Gastroesophageal sphincter (tissue), 4 donors: ENCODE results near the gene EEFSEC. TPM values are rescaled to one million over a fixed set of nuclear protein-coding genes. Genes with fewer than 3 reads are reported as not detected.

Experiments used
- ATAC-seq: fragments of 150-250 bp; one replicate; pipeline ENCODE4 v1.9.1; 2016; ENCODE audit warnings: mild to moderate bottlenecking, moderate library complexity
- H3K27ac ChIP-seq, 4 donors: fragments of 200-600 bp; sonication (generic) in 3 of 4; 1 replicate in 3 of 4; 2 replicates in 1 of 4; pipeline ENCODE4 v1.5.1; 2016 to 2019
- H3K27me3 ChIP-seq: fragments of 200-600 bp; sonication (generic); one replicate; pipeline ENCODE4 v1.5.1; 2019
- H3K36me3 ChIP-seq, 2 donors: fragments of 200-600 bp; sonication (generic); one replicate each; pipeline ENCODE4 v1.5.1; 2019; ENCODE audit warnings: control low read depth in 1 of 2
- H3K4me1 ChIP-seq, 3 donors: fragments of 200-600 bp; sonication (generic); 1 replicate in 2 of 3; 2 replicates in 1 of 3; pipeline ENCODE4 v1.5.1; 2016 to 2019; ENCODE audit warnings: control low read depth in 2 of 3
- H3K4me3 ChIP-seq, 2 donors: fragments of 200-600 bp; sonication (generic); one replicate each; pipeline ENCODE4 v1.5.1; 2019; ENCODE audit warnings: mild to moderate bottlenecking in 1 of 2, moderate library complexity in 1 of 2
- H3K9me3 ChIP-seq, 3 donors: fragments of 200-600 bp; sonication (generic); one replicate each; pipeline ENCODE4 v1.5.1; 2017 to 2019; ENCODE audit warnings: control low read depth in 2 of 3
- CTCF ChIP-seq, 4 experiments: fragments of 200-600 bp in 2 of 4; fragments of 450-650 bp in 2 of 4; sonication (generic) in 1 of 4; IDR thresholded peaks; one replicate each; pipeline ENCODE4 v1.5.1; 2017 to 2019; ENCODE audit warnings: antibody characterized with exemption in 4 of 4, mild to moderate bottlenecking in 2 of 4, moderate library complexity in 2 of 4
- EP300 ChIP-seq: sonication (generic); formaldehyde crosslinking; IDR thresholded peaks from one replicate; pipeline ENCODE4 v1.6.1; 2017; ENCODE audit warnings: antibody characterized with exemption, mild to moderate bottlenecking
- POLR2A ChIP-seq, 2 donors: fragments of 450-650 bp; IDR thresholded peaks; one replicate each; pipeline ENCODE4 v1.6.1; 2017; ENCODE audit warnings: antibody characterized with exemption in 2 of 2, mild to moderate bottlenecking in 2 of 2, moderate library complexity in 1 of 2
- POLR2AphosphoS5 ChIP-seq: sonication (generic); formaldehyde crosslinking; IDR thresholded peaks from one replicate; pipeline ENCODE4 v1.6.1; 2017; ENCODE audit warnings: antibody characterized with exemption
- WGBS, 2 donors: methylation state at CpG; one replicate each; pipeline ENCODE4 v1.1.5; 2018; ENCODE audit warnings: low coverage in 1 of 2; 5-methylcytosine and 5-hydroxymethylcytosine counted together
- total RNA-seq, 4 donors: library from RNA; depleted of rRNA; stranded (reverse); fragments of >200 nt; gene quantifications; one replicate each; pipeline ENCODE4 v1.1.0, GENCODE V29; 2016

Gene EEFSEC
- total RNA-seq, 4 donors from 2014 or later, result 5.8 to 16.5 (median 11.4) TPM

GRCh38 chr3:128347282-128347681 is 194.0 kb downstream of the EEFSEC start:
- TF ChIP-seq POLR2AphosphoS5 (no peak), POLR2A (IDR thresholded peaks at IDR 0.05) (no peak)
- H3K27ac ChIP-seq, result no peak overlapping the region
- H3K9me3 ChIP-seq, result no peaks in the 10 kb centered on the region
- H3K4me3 ChIP-seq, result no peak overlapping the region
- ATAC-seq, result no peak
- H3K4me1 ChIP-seq, result no peaks in the 10 kb centered on the region
- no peaks in the 10 kb centered on the region for H3K27me3 ChIP-seq
- peaks cover 0 to 9% of the 10 kb centered on the region in 2 donors for H3K36me3 ChIP-seq

GRCh38 chr3:128348075-128348474 is 194.8 kb downstream of the EEFSEC start:
- Histone ChIP-seq H3K36me3 (peaks cover 0 to 1% of the 10 kb centered on the region in 2 donors), H3K9me3 (no peaks in the 10 kb centered on the region), H3K27ac (no peak overlapping the region), H3K4me1 (no peaks in the 10 kb centered on the region), H3K27me3 (no peaks in the 10 kb centered on the region), H3K4me3 (no peak overlapping the region)
- TF ChIP-seq POLR2A (IDR thresholded peaks at IDR 0.05) (no peak), EP300 (no peak), CTCF (IDR thresholded peaks at IDR 0.05) (no peak), POLR2AphosphoS5 (no peak)
- WGBS, 2 donors, result 45 to 62% methylated on average over 4 of the region's 4 CpGs
- ATAC-seq, result no peak

GRCh38 chr3:128348805-128349531 is 195.7 kb downstream of the EEFSEC start:
- Histone ChIP-seq H3K27me3 (no peaks in the 10 kb centered on the region), H3K9me3 (no peaks in the 10 kb centered on the region), H3K27ac (no peak overlapping the region), H3K4me3 (no peak overlapping the region), H3K36me3 (no peaks in the 10 kb centered on the region), H3K4me1 (peaks cover 0 to 7% (median 0%) of the 10 kb centered on the region in 3 donors)
- TF ChIP-seq CTCF (IDR thresholded peaks at IDR 0.05) (no peak), EP300 (no peak)
- WGBS, 2 donors, result 80% methylated on average over 1 of the region's 5 CpGs; no CpG with 5 or more reads in 1 of the 2 donors
- ATAC-seq, result no peak

GRCh38 chr3:128349963-128350599 is 196.8 kb downstream of the EEFSEC start:
- TF ChIP-seq POLR2AphosphoS5 (no peak), POLR2A (IDR thresholded peaks at IDR 0.05) (no peak), EP300 (no peak), CTCF (IDR thresholded peaks at IDR 0.05) (no peak)
- Histone ChIP-seq H3K36me3 (no peaks in the 10 kb centered on the region), H3K4me3 (no peak overlapping the region), H3K27me3 (no peaks in the 10 kb centered on the region), H3K4me1 (peaks cover 0 to 18% (median 0%) of the 10 kb centered on the region in 3 donors), H3K9me3 (no peaks in the 10 kb centered on the region), H3K27ac (no peak overlapping the region)
- no peak for ATAC-seq
- WGBS, 2 donors, result no CpG with 5 or more reads among the region's 12 CpGs

DNA sequence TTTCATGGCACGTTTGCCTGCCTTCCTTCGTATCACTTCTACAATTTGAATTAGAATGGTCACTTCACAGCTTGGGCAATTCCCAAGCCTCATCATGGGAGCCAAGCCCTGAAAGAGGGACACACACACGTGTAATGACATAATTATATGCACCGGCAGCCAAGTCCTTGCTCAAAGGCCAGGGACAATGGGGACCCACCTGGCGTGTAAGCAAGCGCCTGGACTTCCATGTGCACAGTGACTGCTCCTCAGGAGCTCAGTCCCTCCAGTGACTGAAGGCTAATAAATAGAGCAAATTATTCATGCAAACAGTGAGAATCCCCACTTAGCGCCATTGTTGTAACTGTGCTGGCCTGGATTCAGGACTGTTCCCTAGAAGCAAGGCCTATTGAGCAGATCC is 198.3 kb downstream of the EEFSEC start:
- no peak overlapping the region for H3K27ac ChIP-seq
- no peak overlapping the region for H3K4me3 ChIP-seq
- WGBS, 2 donors, result 100% methylated on average over 3 to 6 of the region's 7 CpGs
- no peak for TF ChIP-seq POLR2AphosphoS5
- TF ChIP-seq CTCF (IDR thresholded peaks at IDR 0.05), result no peak
- TF ChIP-seq POLR2A (IDR thresholded peaks at IDR 0.05), result no peak
- no peak for TF ChIP-seq EP300
- no peak for ATAC-seq
- no peaks in the 10 kb centered on the region for H3K9me3 ChIP-seq
- H3K4me1 ChIP-seq, result peaks cover 0 to 21% (median 0%) of the 10 kb centered on the region in 3 donors
- no peaks in the 10 kb centered on the region for H3K36me3 ChIP-seq
- H3K27me3 ChIP-seq, result no peaks in the 10 kb centered on the region
